ENCODE results near the gene SOCS1. TPM values are rescaled to one million over a fixed set of nuclear protein-coding genes. Genes with fewer than 3 reads are reported as not detected.

Gene SOCS1
- total and polyA plus RNA-seq, 2 of the 8 experiments (the other 6 are each of a cell fraction or from before 2014, with no cell fraction given), result 21.0 to 48.9 TPM

DNA sequence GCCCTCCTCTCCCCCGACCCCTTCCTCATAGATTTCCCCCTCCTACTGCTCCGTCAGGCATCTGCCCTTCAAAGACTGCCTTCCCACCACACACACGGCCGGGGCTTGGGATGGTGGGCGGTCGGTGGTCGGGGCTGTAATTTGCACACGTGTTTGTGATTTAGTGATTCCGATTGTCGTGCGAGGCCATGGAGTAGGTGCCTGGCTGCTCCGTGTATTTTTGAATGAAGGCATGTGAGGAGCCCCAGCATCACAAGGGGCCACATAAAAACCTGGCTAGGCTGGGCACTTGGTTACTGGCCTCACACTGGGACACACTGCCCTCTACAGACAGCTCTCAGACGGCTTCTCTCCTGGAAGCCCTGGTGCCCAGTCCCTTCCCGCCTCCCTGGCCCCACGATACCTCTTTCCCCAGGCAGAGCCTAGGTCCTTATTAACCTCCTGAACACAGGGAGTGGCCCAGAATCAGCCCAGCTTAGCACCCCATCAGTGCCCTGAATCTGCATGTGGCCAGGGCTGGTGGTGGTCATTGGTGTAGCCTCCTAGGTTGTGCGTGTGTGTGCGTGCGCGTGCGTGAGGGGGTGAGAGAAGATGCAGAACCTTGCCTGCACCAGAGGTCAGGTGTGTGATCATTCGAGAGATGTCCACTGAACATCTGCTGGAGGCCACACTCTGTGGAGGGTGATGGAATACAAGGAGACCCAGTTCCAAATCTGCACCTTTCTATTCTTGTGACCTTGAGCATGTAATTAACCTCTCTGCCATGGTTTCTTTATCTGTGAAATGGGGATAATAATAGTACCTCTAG lies 1.3 kb upstream of the SOCS1 start (continued):
- TF ChIP-seq ZNF274 (IDR thresholded peaks at IDR 0.05; ENCODE audit: borderline replicate concordance, extremely low read depth, low read length), result no peak
- no peak for TF ChIP-seq SRF (IDR thresholded peaks at IDR 0.05; ENCODE audit: low read depth, low read length)
- no peak for TF ChIP-seq SIX5 (IDR thresholded peaks at IDR 0.05; ENCODE audit: low read depth, low read length)
- TF ChIP-seq ASH2L (IDR thresholded peaks at IDR 0.05; ENCODE audit: low read length), result no peak
- TF ChIP-seq TEAD4 (IDR thresholded peaks at IDR 0.05; ENCODE audit: low read depth, low read length), result no peak
- TF ChIP-seq, protein P1, sequence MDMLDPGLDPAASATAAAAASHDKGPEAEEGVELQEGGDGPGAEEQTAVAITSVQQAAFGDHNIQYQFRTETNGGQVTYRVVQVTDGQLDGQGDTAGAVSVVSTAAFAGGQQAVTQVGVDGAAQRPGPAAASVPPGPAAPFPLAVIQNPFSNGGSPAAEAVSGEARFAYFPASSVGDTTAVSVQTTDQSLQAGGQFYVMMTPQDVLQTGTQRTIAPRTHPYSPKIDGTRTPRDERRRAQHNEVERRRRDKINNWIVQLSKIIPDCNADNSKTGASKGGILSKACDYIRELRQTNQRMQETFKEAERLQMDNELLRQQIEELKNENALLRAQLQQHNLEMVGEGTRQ (IDR thresholded peaks at IDR 0.05; ENCODE audit: low read length), result no peak
- no peak for TF ChIP-seq KDM1A (IDR thresholded peaks at IDR 0.05; ENCODE audit: borderline replicate concordance, low read length)
- TF ChIP-seq CHD1 (IDR thresholded peaks at IDR 0.05; ENCODE audit: low read depth, low read length), result no peak
- TF ChIP-seq SAP30 (IDR thresholded peaks at IDR 0.05; ENCODE audit: insufficient read depth, insufficient replicate concordance, low read length), result peak; percentile 56
- no peak for TF ChIP-seq JUND (IDR thresholded peaks at IDR 0.05; ENCODE audit: low read length)
- no peak for TF ChIP-seq SUZ12 (IDR thresholded peaks at IDR 0.05; ENCODE audit: low read length)
- no peak for TF ChIP-seq CREB1 (IDR thresholded peaks at IDR 0.05)
- no peak for TF ChIP-seq KDM5A (IDR thresholded peaks at IDR 0.05; ENCODE audit: low read length)
- TF ChIP-seq KDM4A (IDR thresholded peaks at IDR 0.05; ENCODE audit: low read depth, low read length, severe bottlenecking), result peak; percentile 5
- TF ChIP-seq TAF1 (IDR thresholded peaks at IDR 0.05; ENCODE audit: low read depth, low read length), result no peak
- no peak for TF ChIP-seq EP300 (IDR thresholded peaks at IDR 0.05; ENCODE audit: borderline replicate concordance in 1 of 2, low read depth in 2 of 2, low read length in 2 of 2)
- no peak for TF ChIP-seq EZH2 (IDR thresholded peaks at IDR 0.05; ENCODE audit: low read depth, low read length, severe bottlenecking)
- TF ChIP-seq GTF2F1 (IDR thresholded peaks at IDR 0.05; ENCODE audit: borderline replicate concordance, low read depth, low read length), result no peak
- no peak for TF ChIP-seq RFX5 (IDR thresholded peaks at IDR 0.05; ENCODE audit: borderline replicate concordance, low read depth, low read length)
- no peak for TF ChIP-seq RNF2 (IDR thresholded peaks at IDR 0.05; ENCODE audit: borderline replicate concordance, low read depth, low read length, missing control alignments, poor library complexity, severe bottlenecking)
- TF ChIP-seq JUN (IDR thresholded peaks at IDR 0.05; ENCODE audit: low read depth, low read length), result no peak
- no peak for TF ChIP-seq PHF8 (conservative IDR thresholded peaks at IDR 0.05; ENCODE audit: low read depth, low read length)
- no peak for TF ChIP-seq BCL11A (IDR thresholded peaks at IDR 0.05; ENCODE audit: low read depth in 2 of 2, low read length in 2 of 2)
- no peak for TF ChIP-seq SIRT6 (IDR thresholded peaks at IDR 0.05; ENCODE audit: low read length)

Data from H1 (cell line).